ENCODE measurements around the gene ZC3H6.
A peak's percentile ranks its signal among the peaks of the same experiment; 100 is the strongest.

The ZC3H6 gene

GRCh38 chr2:112275311-112275886 is at the start of gene ZC3H6:
Gene ZC3H6 (plus strand): TSS chr2:112275597. CDS start chr2:112275995, 398 bp downstream.
- DNase-seq = peak; percentile 93 to 98

- DNase-seq = no peak
These were observed 46.0 kb upstream of the ZC3H6 start for GRCh38 chr2:112229348-112229747.

- DNase-seq = no peak
These were observed 45.0 kb upstream of the ZC3H6 start for GRCh38 chr2:112230371-112230770.

- DNase-seq = no peak
These were observed 35.5 kb upstream of the ZC3H6 start for GRCh38 chr2:112239862-112240261.

- no peak for DNase-seq
These were observed 33.0 kb upstream of the ZC3H6 start for GRCh38 chr2:112242384-112242783.

- DNase-seq = no peak
These were observed 32.2 kb upstream of the ZC3H6 start for GRCh38 chr2:112243233-112243632.

GRCh38 chr2:112244854-112245253 is 30.5 kb upstream of the ZC3H6 start:
- DNase-seq = no peak

- DNase-seq = no peak
These were observed 24.1 kb upstream of the ZC3H6 start for GRCh38 chr2:112251271-112251670.

- no peak for DNase-seq
These were observed 22.1 kb upstream of the ZC3H6 start for GRCh38 chr2:112253261-112253815.

GRCh38 chr2:112254466-112255240 is 20.7 kb upstream of the ZC3H6 start, which contains the start of gene ZC3H8:
Gene ZC3H8 (minus strand): TSS chr2:112255042. CDS start chr2:112254981, 61 bp downstream.
- peak; percentile 85 to 90 for DNase-seq

- DNase-seq = no peak
These were observed 19.5 kb upstream of the ZC3H6 start for GRCh38 chr2:112255875-112256274.

GRCh38 chr2:112256654-112257053 is 18.7 kb upstream of the ZC3H6 start:
- no peak for DNase-seq

- DNase-seq = no peak
These were observed 17.8 kb upstream of the ZC3H6 start for GRCh38 chr2:112257575-112257974.

- peak; percentile 33 to 46 for DNase-seq
These were observed 15.7 kb upstream of the ZC3H6 start for GRCh38 chr2:112259509-112260294.

- DNase-seq = no peak
These were observed 15.1 kb upstream of the ZC3H6 start for GRCh38 chr2:112260295-112260625.

GRCh38 chr2:112262876-112263275 is 12.5 kb upstream of the ZC3H6 start:
- DNase-seq = no peak

- DNase-seq = no peak
These were observed 6.8 kb upstream of the ZC3H6 start for GRCh38 chr2:112268547-112268946.

- no peak for DNase-seq
These were observed 2.7 kb upstream of the ZC3H6 start for GRCh38 chr2:112272669-112273068.

- no peak for DNase-seq
These were observed 2.0 kb upstream of the ZC3H6 start for GRCh38 chr2:112273349-112273748.

- peak; percentile 74 to 83 for DNase-seq
These were observed 733 bp downstream of the ZC3H6 start for GRCh38 chr2:112275887-112276773.

GRCh38 chr2:112276954-112277353 is 1.6 kb downstream of the ZC3H6 start:
- no peak for DNase-seq

- DNase-seq = no peak
These were observed 2.3 kb downstream of the ZC3H6 start for GRCh38 chr2:112277596-112278220.
